ENCODE data around the gene PRSS36. TPM values are rescaled to one million over a fixed set of nuclear protein-coding genes. Genes with fewer than 3 reads are reported as not detected.
A peak's percentile ranks its signal among the peaks of the same experiment; 100 is the strongest.

PRSS36 gene
- total RNA-seq, 1 experiment from 2014 or later = not detected

- in situ Hi-C loops (cut with HindIII; ENCODE audit: low sequenced_read_pairs) = no loop called here
- no peak for DNase-seq (ENCODE audit: low spot score)
Observed at GRCh38 chr16:31130899-31131298, 19.0 kb downstream of the PRSS36 start.

GRCh38 chr16:31130336-31130891 is 19.5 kb downstream of the PRSS36 start:
- in situ Hi-C loops (cut with HindIII; ENCODE audit: low sequenced_read_pairs) = no loop called here
- DNase-seq (ENCODE audit: low spot score) = no peak

GRCh38 chr16:31129568-31130335 is 20.1 kb downstream of the PRSS36 start:
- in situ Hi-C loops (cut with HindIII; ENCODE audit: low sequenced_read_pairs) = no loop called here
- DNase-seq (ENCODE audit: low spot score) = peak; percentile 33

- no peak for DNase-seq (ENCODE audit: low spot score)
- in situ Hi-C loops (cut with HindIII; ENCODE audit: low sequenced_read_pairs) = no loop called here
Observed at GRCh38 chr16:31128711-31129567, 20.9 kb downstream of the PRSS36 start.

GRCh38 chr16:31127182-31127581 is 22.7 kb downstream of the PRSS36 start:
- in situ Hi-C loops (cut with HindIII; ENCODE audit: low sequenced_read_pairs) = no loop called here
- no peak for DNase-seq (ENCODE audit: low spot score)

GRCh38 chr16:31125844-31126243 is 24.0 kb downstream of the PRSS36 start:
- no peak for DNase-seq (ENCODE audit: low spot score)
- in situ Hi-C loops (cut with HindIII; ENCODE audit: low sequenced_read_pairs) = no loop called here

GRCh38 chr16:31120129-31120528 is 29.7 kb downstream of the PRSS36 start:
- in situ Hi-C loops (cut with HindIII; ENCODE audit: low sequenced_read_pairs) = no loop called here

GRCh38 chr16:31118223-31119155 is 31.4 kb downstream of the PRSS36 start:
- in situ Hi-C loops (cut with HindIII; ENCODE audit: low sequenced_read_pairs) = no loop called here
- no peak for DNase-seq (ENCODE audit: low spot score)

More at GRCh38 chr16:31120129-31120528, 29.7 kb downstream of the PRSS36 start:
- no peak for DNase-seq (ENCODE audit: low spot score)

GRCh38 chr16:31117384-31118222 is 32.3 kb downstream of the PRSS36 start, which contains the start of gene KAT8:
Gene KAT8 (plus strand): TSS chr16:31117664. CDS start chr16:31117682, 18 bp downstream.
- in situ Hi-C loops (cut with HindIII; ENCODE audit: low sequenced_read_pairs) = no loop called here
- DNase-seq (ENCODE audit: low spot score) = peak; percentile 99

- in situ Hi-C loops (cut with HindIII; ENCODE audit: low sequenced_read_pairs) = no loop called here
- no peak for DNase-seq (ENCODE audit: low spot score)
Observed at GRCh38 chr16:31114468-31114867, 35.4 kb downstream of the PRSS36 start.

- in situ Hi-C loops (cut with HindIII; ENCODE audit: low sequenced_read_pairs) = no loop called here
- DNase-seq (ENCODE audit: low spot score) = no peak
Observed at GRCh38 chr16:31113121-31114120, 36.4 kb downstream of the PRSS36 start.

- in situ Hi-C loops (cut with HindIII; ENCODE audit: low sequenced_read_pairs) = no loop called here
- DNase-seq (ENCODE audit: low spot score) = no peak
Observed at GRCh38 chr16:31112711-31113110, 37.2 kb downstream of the PRSS36 start.

GRCh38 chr16:31111881-31112466 is 37.9 kb downstream of the PRSS36 start:
- in situ Hi-C loops (cut with HindIII; ENCODE audit: low sequenced_read_pairs) = no loop called here
- DNase-seq (ENCODE audit: low spot score) = no peak

GRCh38 chr16:31110106-31111034 is 39.5 kb downstream of the PRSS36 start:
- in situ Hi-C loops (cut with HindIII; ENCODE audit: low sequenced_read_pairs) = no loop called here
- DNase-seq (ENCODE audit: low spot score) = no peak

GRCh38 chr16:31109622-31110021 is 40.2 kb downstream of the PRSS36 start:
- in situ Hi-C loops (cut with HindIII; ENCODE audit: low sequenced_read_pairs) = no loop called here

More at GRCh38 chr16:31109622-31110021, 40.2 kb downstream of the PRSS36 start:
- DNase-seq (ENCODE audit: low spot score) = no peak
